Stimulated activated CD4-positive, alpha-beta T cell treated with anti-CD3 and anti-CD28 coated beads, Interleukin-2, amount 100 ng/mL, for 4 hours (primary cell): ENCODE results near the gene HAND1.

Source experiments
- DNase-seq: peaks from one replicate; pipeline ENCODE4 v3.0.0-alpha.2; 2020; ENCODE audit warnings: low read depth

The HAND1 gene

GRCh38 chr5:154455585-154455984, 22.4 kb downstream of the HAND1 start:
- no peak for DNase-seq

GRCh38 chr5:154451957-154452356, 26.1 kb downstream of the HAND1 start:
- DNase-seq = no peak

GRCh38 chr5:154449786-154450185, 28.2 kb downstream of the HAND1 start:
- DNase-seq = no peak

- no peak for DNase-seq
These were observed 30.8 kb downstream of the HAND1 start for GRCh38 chr5:154447089-154447725.

- peak; percentile 13 for DNase-seq
These were observed 31.6 kb downstream of the HAND1 start for GRCh38 chr5:154446195-154447088.

GRCh38 chr5:154445422-154446194, 32.4 kb downstream of the HAND1 start, which contains the start of gene SAP30L:
SAP30L (plus strand) TSS chr5:154445997; CDS start chr5:154446605, 608 bp downstream.
- DNase-seq = peak; percentile 92

- DNase-seq = no peak
These were observed 33.2 kb downstream of the HAND1 start for GRCh38 chr5:154444556-154445421.

- no peak for DNase-seq
These were observed 35.2 kb downstream of the HAND1 start for GRCh38 chr5:154442801-154443200.

- DNase-seq = no peak
These were observed 37.5 kb downstream of the HAND1 start for GRCh38 chr5:154440540-154440939.

GRCh38 chr5:154437281-154437965, 40.6 kb downstream of the HAND1 start:
- no peak for DNase-seq

GRCh38 chr5:154435226-154435625, 42.8 kb downstream of the HAND1 start:
- DNase-seq = no peak

GRCh38 chr5:154430961-154431630, 46.9 kb downstream of the HAND1 start:
- DNase-seq = no peak

- DNase-seq = no peak
These were observed 47.6 kb downstream of the HAND1 start for GRCh38 chr5:154430466-154430865.

- DNase-seq = no peak
These were observed 48.7 kb downstream of the HAND1 start for GRCh38 chr5:154429341-154429740.

GRCh38 chr5:154428208-154428607, 49.8 kb downstream of the HAND1 start:
- no peak for DNase-seq
